IMR-90 (cell line): ENCODE measurements around the gene SLC1A1. TPM values are rescaled to one million over a fixed set of nuclear protein-coding genes. Genes with fewer than 3 reads are reported as not detected.

Source experiments
- ATAC-seq: fragments of 200-7000 bp; cut with Tn5 transposase; 2 replicates; pipeline ENCODE4 v1.9.1; 2020; ENCODE audit warnings: low read depth, mild to moderate bottlenecking, moderate library complexity
- BruUV-seq: library from RNA; stranded (reverse); fragments of 400-500 nt; replicated peaks from 2 replicates; lab custom pipeline; 2021; lab: Mats Ljungman, UMichigan
- CTCF ChIA-PET: fragments of 300-600 bp; formaldehyde crosslinking; extraction: SDS; loops from one replicate; lab custom pipeline; 2021; ENCODE audit warnings: antibody characterized with exemption; lab: Yijun Ruan, JAX
- POLR2A ChIA-PET: fragments of 300-600 bp; sonication (Branson Sonifier 250); formaldehyde crosslinking; loops from one replicate; lab custom pipeline; 2022; ENCODE audit warnings: antibody characterized with exemption; ENCODE audit not compliant: unreplicated experiment; lab: Charles Lee
- DNase-seq: peaks from one replicate; pipeline ENCODE4 v3.0.0; 2013
- H2AFZ ChIP-seq: replicated peaks from 2 replicates; pipeline ENCODE3; 2013; ENCODE audit warnings: low read length, mild to moderate bottlenecking; ENCODE audit not compliant: poor library complexity
- H2AK5ac ChIP-seq: 2 replicates; pipeline ENCODE4 v1.6.1; 2013; ENCODE audit warnings: low read depth, low read length, inconsistent platforms
- H2AK9ac ChIP-seq: replicated peaks from 2 replicates; pipeline ENCODE3; 2013; ENCODE audit warnings: mild to moderate bottlenecking, low read depth, low read length, moderate library complexity; ENCODE audit not compliant: poor library complexity
- H2BK120ac ChIP-seq: 2 replicates; pipeline ENCODE4 v1.6.1; 2013; ENCODE audit warnings: low read depth, low read length, inconsistent platforms
- H2BK15ac ChIP-seq: 3 replicates; pipeline ENCODE4 v1.6.1; 2013; ENCODE audit warnings: low read depth, low read length, inconsistent platforms
- H2BK20ac ChIP-seq: 2 replicates; pipeline ENCODE4 v1.6.1; 2013; ENCODE audit warnings: low read depth, mild to moderate bottlenecking, inconsistent platforms, low read length, moderate library complexity
- H2BK5ac ChIP-seq: 2 replicates; pipeline ENCODE4 v1.6.1; 2013; ENCODE audit warnings: mild to moderate bottlenecking, low read depth, low read length, inconsistent platforms; ENCODE audit not compliant: poor library complexity, severe bottlenecking
- H3K14ac ChIP-seq: replicated peaks from 2 replicates; pipeline ENCODE4 v1.6.1; 2013; ENCODE audit warnings: low read depth, low read length, inconsistent platforms
- H3K18ac ChIP-seq: 2 replicates; pipeline ENCODE4 v1.6.1; 2013; ENCODE audit warnings: low read depth, low read length, control low read depth
- H3K23ac ChIP-seq: 2 replicates; pipeline ENCODE4 v1.6.1; 2013; ENCODE audit warnings: low read depth, low read length, inconsistent platforms
- H3K27ac ChIP-seq: 2 replicates; pipeline ENCODE4 v1.5.1; 2013; ENCODE audit warnings: mild to moderate bottlenecking, control low read depth, low read length; ENCODE audit not compliant: insufficient read depth
- H3K27me3 ChIP-seq: 2 replicates; pipeline ENCODE4 v1.6.1; 2013; ENCODE audit warnings: low read length; ENCODE audit not compliant: control insufficient read depth, insufficient read depth
- H3K36me3 ChIP-seq: 2 replicates; pipeline ENCODE4 v1.6.1; 2013; ENCODE audit warnings: low read length, mixed read lengths; ENCODE audit not compliant: control insufficient read depth, insufficient read depth
- H3K4ac ChIP-seq: 2 replicates; pipeline ENCODE4 v1.6.1; 2013; ENCODE audit warnings: low read depth, low read length, inconsistent platforms
- H3K4me1 ChIP-seq: 2 replicates; pipeline ENCODE4 v1.6.1; 2013; ENCODE audit warnings: low read length, mixed read lengths; ENCODE audit not compliant: control insufficient read depth, insufficient read depth
- H3K4me2 ChIP-seq: 2 replicates; pipeline ENCODE4 v1.6.1; 2013; ENCODE audit warnings: low read depth, mild to moderate bottlenecking, control low read depth, low read length, moderate library complexity
- H3K4me3 ChIP-seq: 2 replicates; pipeline ENCODE4 v1.5.1; 2013; ENCODE audit warnings: low read depth, mild to moderate bottlenecking, control low read depth, low read length, moderate library complexity; ENCODE audit not compliant: insufficient read depth
- H3K56ac ChIP-seq: 2 replicates; pipeline ENCODE4 v1.6.1; 2013; ENCODE audit warnings: low read length, inconsistent platforms; ENCODE audit not compliant: insufficient read depth; ENCODE audit errors: extremely low read depth
- H3K79me1 ChIP-seq, 2 experiments: 2 replicates each; pipeline ENCODE4 v1.6.1; 2013; ENCODE audit warnings: low read length in 2 of 2, inconsistent platforms in 1 of 2, low read depth in 1 of 2
- H3K9ac ChIP-seq: 2 replicates; pipeline ENCODE4 v1.6.1; 2013; ENCODE audit warnings: low read depth, low read length, control low read depth
- H3K9me1 ChIP-seq: 2 replicates; pipeline ENCODE4 v1.6.1; 2013; ENCODE audit warnings: low read length, inconsistent platforms; ENCODE audit not compliant: insufficient read depth
- H3K9me3 ChIP-seq: 2 replicates; pipeline ENCODE4 v1.6.1; 2013; ENCODE audit warnings: low read length; ENCODE audit not compliant: control insufficient read depth, insufficient read depth
- H4K20me1 ChIP-seq: 2 replicates; pipeline ENCODE4 v1.6.1; 2013; ENCODE audit warnings: low read length, inconsistent platforms; ENCODE audit not compliant: insufficient read depth
- H4K5ac ChIP-seq: 2 replicates; pipeline ENCODE4 v1.6.1; 2013; ENCODE audit warnings: mild to moderate bottlenecking, low read depth, low read length, control low read depth
- H4K8ac ChIP-seq, 2 experiments: 2 replicates each; pipeline ENCODE4 v1.6.1; 2013; ENCODE audit warnings: low read depth in 2 of 2, low read length in 2 of 2, control low read depth in 1 of 2, inconsistent platforms in 1 of 2
- H4K91ac ChIP-seq: 2 replicates; pipeline ENCODE4 v1.6.1; 2013; ENCODE audit warnings: low read depth, low read length, inconsistent platforms; ENCODE audit not compliant: insufficient read depth
- ELK1 ChIP-seq: fragments of 150-350 bp; IDR thresholded peaks from 2 replicates; pipeline ENCODE4 v1.6.1; 2016; ENCODE audit warnings: low read depth, mild to moderate bottlenecking, low read length, moderate library complexity, borderline replicate concordance
- MXI1 ChIP-seq: IDR thresholded peaks from 2 replicates; pipeline ENCODE4 v1.6.1; 2012; ENCODE audit warnings: low read depth, mild to moderate bottlenecking, low read length, moderate library complexity, borderline replicate concordance
- WGBS, 2 experiments: methylation state at CpG; one replicate each; pipeline versions ENCODE4 v1.1.5 to v1.1.7; 2013; ENCODE audit warnings: missing lambda C conversion rate in 2 of 2; ENCODE audit not compliant: insufficient read length in 1 of 2; ENCODE audit errors: extremely low coverage in 2 of 2; 5-methylcytosine and 5-hydroxymethylcytosine counted together
- dilution Hi-C: fragments of 300-500 bp; cut with HindIII; formaldehyde crosslinking; loops from one replicate; pipeline ENCODE4 v1.14.3; 2018; ENCODE audit warnings: low sequenced_read_pairs; ENCODE audit not compliant: unreplicated experiment
- in situ Hi-C: fragments of 300-500 bp; cut with MboI; formaldehyde crosslinking; loops from 3 replicates; pipeline ENCODE4 v1.14.3; 2019; ENCODE audit warnings: low sequenced_read_pairs, inconsistent platforms, mixed read lengths
- intact Hi-C: fragments of 100-400 bp; cut with micrococcal nuclease; formaldehyde crosslinking; loops from 2 replicates; pipeline ENCODE4 v1.10.0; 2022
- polyA plus RNA-seq, 3 experiments: library from polyadenylated mRNA; depleted of rRNA; stranded (reverse); fragments of >200 nt; gene quantifications; 2 replicates each; pipeline ENCODE4 v1.2.3, GENCODE V29; 2012; ENCODE audit warnings: low replicate concordance in 1 of 3
- total RNA-seq: library from RNA; depleted of rRNA; stranded (reverse); fragments of >200 nt; gene quantifications from 2 replicates; pipeline ENCODE4 v1.2.3, GENCODE V29; 2012

Gene SLC1A1
- total and polyA plus RNA-seq, 2 of the 4 experiments (the other 2 are of a cell fraction) = 2.2 to 4.1 TPM

GRCh38 chr9:4588721-4589120, 98.5 kb downstream of the SLC1A1 start:
- Histone ChIP-seq H4K20me1 (no peaks in the 10 kb centered on the region), H2AK9ac (no peak overlapping the region), H4K8ac (no peak overlapping the region), H3K18ac (no peak overlapping the region), H4K91ac (no peak overlapping the region), H3K14ac (no peak overlapping the region), H3K36me3 (no peaks in the 10 kb centered on the region), H2AFZ (no peak overlapping the region), H3K23ac (no peak overlapping the region), H3K4me1 (peaks cover 7% of the 10 kb centered on the region), H3K79me1 (no peaks in the 10 kb centered on the region), H3K4ac (no peak overlapping the region), H3K56ac (no peak overlapping the region), H2BK120ac (no peak overlapping the region), H3K27ac (no peak overlapping the region), H4K5ac (no peak overlapping the region), H2AK5ac (no peak overlapping the region), H3K27me3 (no peaks in the 10 kb centered on the region), H2BK5ac (no peak overlapping the region), H3K4me3 (no peak overlapping the region), H2BK15ac (no peak overlapping the region), H3K4me2 (no peak overlapping the region), H3K9ac (no peak overlapping the region), H3K9me1 (peaks cover 3% of the 10 kb centered on the region; the same call in 1 of the 2 replicates), H2BK20ac (no peak overlapping the region), H3K9me3 (no peaks in the 10 kb centered on the region)
- CTCF ChIA-PET = interaction anchor here (0.6 kb wide), 1 partner anchor 161 kb away, joined by 4 read pairs; no protein-coding TSS in a partner anchor
- no TSS peak for BruUV-seq
- WGBS, 2 experiments = no CpG with 5 or more reads among the region's 2 CpGs
- in situ Hi-C loops (no loop called here), dilution Hi-C loops (no loop called here), intact Hi-C loops (no loop called here)
- TF ChIP-seq MXI1 (no peak), ELK1 (no peak)
- POLR2A ChIA-PET = no interaction called here
- ATAC-seq = no peak; the same call in 1 of the 2 replicates
- DNase-seq = no peak
